Hepatocyte (in vitro differentiated cells): Measurements from ENCODE around the gene FCHSD2. TPM values are rescaled to one million over a fixed set of nuclear protein-coding genes. Genes with fewer than 3 reads are reported as not detected.

ENCODE experiments used
- DNase-seq: peaks from one replicate; pipeline ENCODE4 v3.0.0-alpha.2; 2016; ENCODE audit warnings: low spot score
- H2AFZ ChIP-seq: fragments of 200-600 bp; sonication (generic); 2 replicates; pipeline ENCODE4 v1.6.0; 2016; ENCODE audit warnings: antibody characterized with exemption, mild to moderate bottlenecking
- H3K27ac ChIP-seq: fragments of 200-600 bp; sonication (generic); 2 replicates; pipeline ENCODE4 v1.5.1; 2016; ENCODE audit warnings: mild to moderate bottlenecking
- H3K27me3 ChIP-seq: fragments of 200-600 bp; sonication (generic); 2 replicates; pipeline ENCODE4 v1.6.1; 2016
- H3K36me3 ChIP-seq: fragments of 200-600 bp; sonication (generic); replicated peaks from 2 replicates; pipeline ENCODE4 v1.5.1; 2016; ENCODE audit warnings: low read depth; ENCODE audit not compliant: insufficient read depth
- H3K4me1 ChIP-seq: fragments of 200-600 bp; sonication (generic); 2 replicates; pipeline ENCODE4 v1.5.1; 2016; ENCODE audit warnings: mild to moderate bottlenecking, moderate library complexity; ENCODE audit not compliant: insufficient read depth
- H3K4me2 ChIP-seq: fragments of 200-600 bp; sonication (generic); 2 replicates; pipeline ENCODE4 v1.6.0; 2016
- H3K4me3 ChIP-seq: fragments of 200-600 bp; sonication (generic); 2 replicates; pipeline ENCODE4 v1.5.1; 2016; ENCODE audit warnings: mild to moderate bottlenecking
- H3K79me2 ChIP-seq: fragments of 200-600 bp; sonication (generic); 2 replicates; pipeline ENCODE4 v1.6.0; 2017; ENCODE audit warnings: mild to moderate bottlenecking
- H3K9me2 ChIP-seq: fragments of 200-600 bp; sonication (generic); replicated peaks from 2 replicates; pipeline ENCODE4 v1.6.0; 2017; ENCODE audit warnings: mild to moderate bottlenecking; ENCODE audit not compliant: insufficient read depth
- H3K9me3 ChIP-seq: fragments of 200-600 bp; sonication (generic); 2 replicates; pipeline ENCODE4 v1.5.1; 2016; ENCODE audit warnings: low read depth, mild to moderate bottlenecking
- H4K20me1 ChIP-seq: fragments of 200-600 bp; sonication (generic); 2 replicates; pipeline ENCODE4 v1.6.0; 2016; ENCODE audit warnings: mild to moderate bottlenecking; ENCODE audit not compliant: insufficient read depth, poor library complexity, severe bottlenecking
- CTCF ChIP-seq: fragments of 200-600 bp; sonication (generic); IDR thresholded peaks from 2 replicates; pipeline ENCODE4 v1.5.1; 2016; ENCODE audit warnings: antibody characterized with exemption, mild to moderate bottlenecking; ENCODE audit not compliant: poor library complexity
- EZH2 ChIP-seq: fragments of 200-600 bp; sonication (generic); IDR thresholded peaks from 2 replicates; pipeline ENCODE4 v1.6.1; 2016; ENCODE audit warnings: antibody characterized with exemption, mild to moderate bottlenecking, borderline replicate concordance
- EZH2phosphoT487 ChIP-seq: fragments of 200-600 bp; sonication (generic); IDR thresholded peaks from one replicate; pipeline ENCODE4 v1.6.1; 2018; ENCODE audit warnings: antibody characterized with exemption, mild to moderate bottlenecking, low read depth, moderate library complexity; ENCODE audit not compliant: unreplicated experiment, severe bottlenecking
- WGBS: methylation state at CpG from one replicate; pipeline ENCODE4 v1.1.6; 2016; ENCODE audit warnings: low lambda C conversion rate; ENCODE audit errors: missing lambda C conversion rate; 5-methylcytosine and 5-hydroxymethylcytosine counted together
- polyA plus RNA-seq: library from polyadenylated mRNA; unstranded; fragments of >200 nt; fragmentation: Nextera tagmentation; extraction: Ambion mirVana; gene quantifications from 2 replicates; pipeline ENCODE4 v1.2.1, GENCODE V29; 2016
- total RNA-seq: library from RNA; depleted of rRNA; stranded (reverse); fragments of >200 nt; gene quantifications from 2 replicates; pipeline ENCODE4 v1.2.3, GENCODE V29; 2014

FCHSD2 gene
- total and polyA plus RNA-seq, 2 experiments from 2014 or later, result 9.1 to 13.1 TPM

- no peak overlapping the region for H3K4me3 ChIP-seq
- H3K9me3 ChIP-seq, result no peaks in the 10 kb centered on the region
- peaks cover 13% of the 10 kb centered on the region for H3K4me1 ChIP-seq
- 87% methylated on average over 6 of the region's 6 CpGs for WGBS
- no peaks in the 10 kb centered on the region for H3K27me3 ChIP-seq
- H3K9me2 ChIP-seq, result no peaks in the 10 kb centered on the region
- DNase-seq, result no peak
- no peak overlapping the region for H3K27ac ChIP-seq
- no peaks in the 10 kb centered on the region for H3K36me3 ChIP-seq
- TF ChIP-seq CTCF (no peak), EZH2phosphoT487 (no peak), EZH2 (no peak)
- H3K79me2 ChIP-seq, result peaks cover 5% of the 10 kb centered on the region
- no peak overlapping the region for H3K4me2 ChIP-seq
- H4K20me1 ChIP-seq, result no peaks in the 10 kb centered on the region
- no peak overlapping the region for H2AFZ ChIP-seq
These were observed 4.0 kb upstream of the FCHSD2 start for GRCh38 chr11:73145986-73146575.

- Histone ChIP-seq H3K4me1 (peaks cover 25% of the 10 kb centered on the region), H3K79me2 (peaks cover 29% of the 10 kb centered on the region), H3K27ac (peak overlapping the region; percentile 92), H3K9me3 (no peaks in the 10 kb centered on the region), H3K36me3 (no peaks in the 10 kb centered on the region), H3K4me3 (no peak overlapping the region), H2AFZ (peak overlapping the region; percentile 92), H3K9me2 (no peaks in the 10 kb centered on the region), H4K20me1 (no peaks in the 10 kb centered on the region), H3K27me3 (no peaks in the 10 kb centered on the region), H3K4me2 (peak overlapping the region; percentile 97)
- peak; percentile 71 for DNase-seq
- 28% methylated on average over 13 of the region's 13 CpGs for WGBS
- no peak for TF ChIP-seq EZH2phosphoT487
- TF ChIP-seq EZH2, result no peak
- TF ChIP-seq CTCF, result no peak
These were observed 1.2 kb upstream of the FCHSD2 start for GRCh38 chr11:73143126-73143838.

- peaks cover 47% of the 10 kb centered on the region for H3K79me2 ChIP-seq
- H3K9me3 ChIP-seq, result no peaks in the 10 kb centered on the region
- no peaks in the 10 kb centered on the region for H3K9me2 ChIP-seq
- H2AFZ ChIP-seq, result peak overlapping the region; percentile 94
- peak overlapping the region; percentile 95 for H3K4me3 ChIP-seq
- peak overlapping the region; percentile 97 for H3K4me2 ChIP-seq
- peak; percentile 82 for DNase-seq
- no peak for TF ChIP-seq EZH2phosphoT487
- TF ChIP-seq CTCF, result no peak
- no peak for TF ChIP-seq EZH2
- H3K27me3 ChIP-seq, result no peaks in the 10 kb centered on the region
- 1% methylated on average over 70 of the region's 71 CpGs for WGBS
- no peaks in the 10 kb centered on the region for H4K20me1 ChIP-seq
- H3K27ac ChIP-seq, result peak overlapping the region; percentile 92
- peaks cover 25% of the 10 kb centered on the region for H3K4me1 ChIP-seq
- no peaks in the 10 kb centered on the region for H3K36me3 ChIP-seq
These were observed 600 bp downstream of the FCHSD2 start for GRCh38 chr11:73141309-73142127.
